SW480 (cell line): ENCODE data around the gene LRRC9.
"Not testable (repeated sequence)": the region's sequence is repeated elsewhere in the genome, so short reads cannot be mapped to it uniquely, and the experiment has no call there.

Experiments
- DNase-seq: peaks from one replicate; pipeline ENCODE4 v3.0.0-alpha.2; 2016; ENCODE audit warnings: low spot score

LRRC9 gene

GRCh38 chr14:60064491-60065072 is 144.6 kb downstream of the LRRC9 start:
- DNase-seq: peak; percentile 15

GRCh38 chr14:60067882-60068281 is 147.9 kb downstream of the LRRC9 start:
- no peak for DNase-seq

GRCh38 chr14:60079723-60080122 is 159.8 kb downstream of the LRRC9 start:
- DNase-seq: no peak

GRCh38 chr14:60085085-60085484 is 165.1 kb downstream of the LRRC9 start:
- DNase-seq: no peak

- no peak for DNase-seq
Observed at GRCh38 chr14:60085693-60086092, 165.7 kb downstream of the LRRC9 start.

GRCh38 chr14:60087668-60088067 is 167.7 kb downstream of the LRRC9 start:
- DNase-seq: no peak

- no peak for DNase-seq
Observed at GRCh38 chr14:60089221-60089620, 169.3 kb downstream of the LRRC9 start.

GRCh38 chr14:60090864-60091519 is 171.0 kb downstream of the LRRC9 start:
- peak; percentile 49 for DNase-seq

- DNase-seq: peak; percentile 99
Observed at GRCh38 chr14:60091550-60092525, 171.9 kb downstream of the LRRC9 start, which contains the start of gene PCNX4. TSS of gene PCNX4 (plus strand) at chr14:60091923. CDS start at chr14:60107639, 15,716 bp downstream.

- peak; percentile 32 for DNase-seq
Observed at GRCh38 chr14:60092526-60092920, 172.6 kb downstream of the LRRC9 start.

GRCh38 chr14:60093080-60093479 is 173.1 kb downstream of the LRRC9 start:
- DNase-seq: no peak

- DNase-seq: no peak
Observed at GRCh38 chr14:60093606-60094005, 173.7 kb downstream of the LRRC9 start.

GRCh38 chr14:60094306-60094897 is 174.5 kb downstream of the LRRC9 start:
- peak; percentile 87 for DNase-seq

GRCh38 chr14:60095231-60095630 is 175.3 kb downstream of the LRRC9 start:
- DNase-seq: no peak

- DNase-seq: no peak
Observed at GRCh38 chr14:60095781-60096450, 176.0 kb downstream of the LRRC9 start.

- no peak for DNase-seq
Observed at GRCh38 chr14:60097974-60098373, 178.0 kb downstream of the LRRC9 start.

- not testable (repeated sequence) for DNase-seq
Observed at GRCh38 chr14:60099855-60100254, 179.9 kb downstream of the LRRC9 start.

- no peak for DNase-seq
Observed at GRCh38 chr14:60101786-60102185, 181.8 kb downstream of the LRRC9 start.

- no peak for DNase-seq
Observed at GRCh38 chr14:60102389-60102788, 182.4 kb downstream of the LRRC9 start.

- no peak for DNase-seq
Observed at GRCh38 chr14:60106339-60106738, 186.4 kb downstream of the LRRC9 start.

- DNase-seq: no peak
Observed at GRCh38 chr14:60107477-60107876, 187.5 kb downstream of the LRRC9 start.

- no peak for DNase-seq
Observed at GRCh38 chr14:60111732-60112131, 191.8 kb downstream of the LRRC9 start.
